ENCODE data around the gene PDLIM4.

Gene PDLIM4

GRCh38 chr5:132227235-132227484 is 30.3 kb upstream of the PDLIM4 start:
- no peak overlapping the region for H4K8ac ChIP-seq (ENCODE audit: low read depth, low read length)
- no peak overlapping the region for H3K14ac ChIP-seq (ENCODE audit: low read length)
- H2BK120ac ChIP-seq (ENCODE audit: low read depth, low read length), result no peak overlapping the region
- DNase-seq (ENCODE audit: low spot score), result no peak
- no peaks in the 10 kb centered on the region for H3K36me3 ChIP-seq (replicated peaks in 1 of 2; ENCODE audit: control insufficient read depth in 2 of 2, insufficient read depth in 2 of 2, low read length in 2 of 2)
- H3K27ac ChIP-seq (replicated peaks; ENCODE audit: low read length), result no peak overlapping the region
- peak overlapping the region; percentile 99 for H2AFZ ChIP-seq (ENCODE audit: low read length)
- peak overlapping the region; percentile 92 for H3K4me2 ChIP-seq (ENCODE audit: insufficient read depth, low read length, poor library complexity, severe bottlenecking)
- no peaks in the 10 kb centered on the region for H3K79me1 ChIP-seq (ENCODE audit: low read depth, low read length)
- no peak overlapping the region for H2AK5ac ChIP-seq (ENCODE audit: low read depth, low read length)
- H3K23ac ChIP-seq (ENCODE audit: low read depth, low read length, poor library complexity), result peak overlapping the region; percentile 77
- no peak overlapping the region for H2BK12ac ChIP-seq (ENCODE audit: low read length)
- no peak overlapping the region for H3K4ac ChIP-seq (ENCODE audit: low read length)
- H3K9me3 ChIP-seq (replicated peaks in 1 of 2; ENCODE audit: control insufficient read depth in 2 of 2, insufficient read depth in 1 of 2, low read depth in 1 of 2, low read length in 2 of 2), result peaks cover 0 to 3% of the 10 kb centered on the region in 2 donors
- H3K9ac ChIP-seq (ENCODE audit: low read depth, low read length, poor library complexity), result peak overlapping the region; percentile 71
- H4K91ac ChIP-seq (ENCODE audit: low read depth, low read length, poor library complexity), result no peak overlapping the region
- H2BK15ac ChIP-seq (ENCODE audit: low read length), result no peak overlapping the region
- WGBS, 2 donors (ENCODE audit: extremely low coverage in 2 of 2, insufficient read length in 2 of 2, insufficient replicate concordance in 1 of 2), result no CpG with 5 or more reads among the region's 13 CpGs
- peak overlapping the region; percentile 77 for H3K18ac ChIP-seq (ENCODE audit: low read length)
- H3K4me1 ChIP-seq (ENCODE audit: control insufficient read depth in 2 of 2, insufficient read depth in 1 of 2, low read depth in 1 of 2, low read length in 2 of 2), result peaks cover 0 to 4% of the 10 kb centered on the region in 2 donors
- H3K27me3 ChIP-seq (ENCODE audit: control insufficient read depth in 3 of 3, insufficient read depth in 3 of 3, low read depth in 1 of 3, low read length in 3 of 3), result peaks cover 2 to 63% (median 25%) of the 10 kb centered on the region in 3 experiments
- H2BK5ac ChIP-seq (ENCODE audit: low read length), result no peak overlapping the region
- H3K4me3 ChIP-seq (ENCODE audit: low read length in 2 of 2), result peak overlapping the region; percentile 52 to 80

DNA sequence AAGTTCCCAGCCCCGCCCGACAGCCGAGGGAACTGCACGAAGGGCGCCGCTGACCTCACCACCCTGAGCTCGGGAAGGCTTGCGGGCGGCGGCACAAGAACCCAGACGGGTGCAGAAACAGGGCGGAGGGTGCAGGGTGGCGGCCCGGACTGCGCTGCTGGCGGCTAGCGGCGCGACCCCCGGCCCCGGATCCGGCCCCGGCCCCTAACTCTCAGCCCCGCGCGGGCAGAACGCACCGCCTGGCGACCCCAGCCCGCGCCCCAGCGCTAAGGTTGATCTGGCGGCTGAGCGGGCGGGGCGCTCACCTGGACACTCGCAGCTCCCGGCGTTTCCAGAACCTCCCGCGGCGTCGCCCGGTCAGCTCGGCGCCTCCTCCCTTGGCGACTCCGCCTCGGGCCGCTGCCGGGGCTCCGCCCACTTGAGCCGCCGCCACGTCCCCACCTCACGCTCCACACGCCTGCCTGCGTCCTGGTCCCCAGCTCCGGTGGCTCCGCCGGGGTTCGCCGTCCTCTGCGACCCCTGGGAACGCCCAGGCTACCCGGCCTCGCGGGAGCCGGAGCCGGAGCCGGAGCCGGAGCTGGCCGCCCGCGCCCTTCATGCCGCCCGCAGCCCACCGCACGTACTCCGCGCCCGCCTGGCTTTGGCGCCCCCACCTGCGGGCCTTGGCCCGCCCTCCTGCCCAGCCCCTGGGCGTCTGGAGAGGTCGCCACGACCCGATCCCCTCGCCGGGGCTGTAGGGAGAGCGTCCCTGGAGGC is 29.8 kb upstream of the PDLIM4 start, which contains the start of gene P4HA2:
P4HA2 (minus strand) TSS at position 369 of the 756 bp plus-strand sequence. CDS start 9,227 bp downstream, outside the sequence.
- peak within 1 kb of the TSS; percentile 77 for H3K23ac ChIP-seq (ENCODE audit: low read depth, low read length, poor library complexity)
- H2AFZ ChIP-seq (ENCODE audit: low read length), result peak within 1 kb of the TSS; percentile 99
- H3K27ac ChIP-seq (replicated peaks; ENCODE audit: low read length), result no peak within 1 kb of the TSS
- peak within 1 kb of the TSS; percentile 39 for H2BK120ac ChIP-seq (ENCODE audit: low read depth, low read length)
- DNase-seq (ENCODE audit: low spot score), result peak; percentile 76
- no peak within 1 kb of the TSS for H4K8ac ChIP-seq (ENCODE audit: low read depth, low read length)
- H2BK15ac ChIP-seq (ENCODE audit: low read length), result peak within 1 kb of the TSS; percentile 62
- H3K36me3 ChIP-seq (replicated peaks in 1 of 2; ENCODE audit: control insufficient read depth in 2 of 2, insufficient read depth in 2 of 2, low read length in 2 of 2), result no peaks in the 10 kb centered on the region
- H3K4me3 ChIP-seq (ENCODE audit: low read length in 2 of 2), result peak within 1 kb of the TSS; percentile 52 to 80
- H4K91ac ChIP-seq (ENCODE audit: low read depth, low read length, poor library complexity), result no peak within 1 kb of the TSS
- peaks cover 0 to 3% of the 10 kb centered on the region in 2 donors for H3K9me3 ChIP-seq (replicated peaks in 1 of 2; ENCODE audit: control insufficient read depth in 2 of 2, insufficient read depth in 1 of 2, low read depth in 1 of 2, low read length in 2 of 2)
- peak within 1 kb of the TSS; percentile 88 for H2AK5ac ChIP-seq (ENCODE audit: low read depth, low read length)
- H3K9ac ChIP-seq (ENCODE audit: low read depth, low read length, poor library complexity), result peak within 1 kb of the TSS; percentile 78
- H3K18ac ChIP-seq (ENCODE audit: low read length), result peak within 1 kb of the TSS; percentile 94
- WGBS, 2 donors (ENCODE audit: extremely low coverage in 2 of 2, insufficient read length in 2 of 2, insufficient replicate concordance in 1 of 2), result no CpG with 5 or more reads among the region's 92 CpGs
- H3K4ac ChIP-seq (ENCODE audit: low read length), result peak within 1 kb of the TSS; percentile 54
- no peak within 1 kb of the TSS for H2BK12ac ChIP-seq (ENCODE audit: low read length)
- peak within 1 kb of the TSS; percentile 77 for H2BK5ac ChIP-seq (ENCODE audit: low read length)
- no peaks in the 10 kb centered on the region for H3K79me1 ChIP-seq (ENCODE audit: low read depth, low read length)
- H3K4me1 ChIP-seq (ENCODE audit: control insufficient read depth in 2 of 2, insufficient read depth in 1 of 2, low read depth in 1 of 2, low read length in 2 of 2), result peaks cover 0 to 4% of the 10 kb centered on the region in 2 donors
- peak within 1 kb of the TSS; percentile 92 for H3K4me2 ChIP-seq (ENCODE audit: insufficient read depth, low read length, poor library complexity, severe bottlenecking)
- H3K27me3 ChIP-seq (ENCODE audit: control insufficient read depth in 3 of 3, insufficient read depth in 3 of 3, low read depth in 1 of 3, low read length in 3 of 3), result peaks cover 2 to 60% (median 25%) of the 10 kb centered on the region in 3 experiments
- no peak within 1 kb of the TSS for H3K14ac ChIP-seq (ENCODE audit: low read length)

GRCh38 chr5:132228241-132229035 is 29.1 kb upstream of the PDLIM4 start:
- peak overlapping the region; percentile 39 for H2BK120ac ChIP-seq (ENCODE audit: low read depth, low read length)
- H3K9me3 ChIP-seq (replicated peaks in 1 of 2; ENCODE audit: control insufficient read depth in 2 of 2, insufficient read depth in 1 of 2, low read depth in 1 of 2, low read length in 2 of 2), result peaks cover 0 to 3% of the 10 kb centered on the region in 2 donors
- no peaks in the 10 kb centered on the region for H3K79me1 ChIP-seq (ENCODE audit: low read depth, low read length)
- H3K23ac ChIP-seq (ENCODE audit: low read depth, low read length, poor library complexity), result peak overlapping the region; percentile 77
- peak overlapping the region; percentile 62 for H2BK15ac ChIP-seq (ENCODE audit: low read length)
- DNase-seq (ENCODE audit: low spot score), result no peak
- peak overlapping the region; percentile 77 for H2BK5ac ChIP-seq (ENCODE audit: low read length)
- no peak overlapping the region for H4K91ac ChIP-seq (ENCODE audit: low read depth, low read length, poor library complexity)
- peak overlapping the region; percentile 94 for H3K18ac ChIP-seq (ENCODE audit: low read length)
- no peak overlapping the region for H2BK12ac ChIP-seq (ENCODE audit: low read length)
- no peak overlapping the region for H3K27ac ChIP-seq (replicated peaks; ENCODE audit: low read length)
- H4K8ac ChIP-seq (ENCODE audit: low read depth, low read length), result no peak overlapping the region
- peaks cover 0 to 4% of the 10 kb centered on the region in 2 donors for H3K4me1 ChIP-seq (ENCODE audit: control insufficient read depth in 2 of 2, insufficient read depth in 1 of 2, low read depth in 1 of 2, low read length in 2 of 2)
- H2AFZ ChIP-seq (ENCODE audit: low read length), result peak overlapping the region; percentile 99
- peak overlapping the region; percentile 78 for H3K9ac ChIP-seq (ENCODE audit: low read depth, low read length, poor library complexity)
- peak overlapping the region; percentile 88 for H2AK5ac ChIP-seq (ENCODE audit: low read depth, low read length)
- no peak overlapping the region for H3K14ac ChIP-seq (ENCODE audit: low read length)
- H3K36me3 ChIP-seq (replicated peaks in 1 of 2; ENCODE audit: control insufficient read depth in 2 of 2, insufficient read depth in 2 of 2, low read length in 2 of 2), result no peaks in the 10 kb centered on the region
- no CpG with 5 or more reads among the region's 27 CpGs for WGBS, 2 donors (ENCODE audit: extremely low coverage in 2 of 2, insufficient read length in 2 of 2, insufficient replicate concordance in 1 of 2)
- H3K4me3 ChIP-seq (ENCODE audit: low read length in 2 of 2), result peak overlapping the region; percentile 52 to 80
- H3K4me2 ChIP-seq (ENCODE audit: insufficient read depth, low read length, poor library complexity, severe bottlenecking), result peak overlapping the region; percentile 92
- peaks cover 2 to 60% (median 25%) of the 10 kb centered on the region in 3 experiments for H3K27me3 ChIP-seq (ENCODE audit: control insufficient read depth in 3 of 3, insufficient read depth in 3 of 3, low read depth in 1 of 3, low read length in 3 of 3)
- peak overlapping the region; percentile 54 for H3K4ac ChIP-seq (ENCODE audit: low read length)

- H3K79me1 ChIP-seq (ENCODE audit: low read depth, low read length), result no peaks in the 10 kb centered on the region
- H2BK15ac ChIP-seq (ENCODE audit: low read length), result no peak overlapping the region
- WGBS, 2 donors (ENCODE audit: extremely low coverage in 2 of 2, insufficient read length in 2 of 2, insufficient replicate concordance in 1 of 2), result no CpG with 5 or more reads among the region's 5 CpGs
- H3K36me3 ChIP-seq (replicated peaks in 1 of 2; ENCODE audit: control insufficient read depth in 2 of 2, insufficient read depth in 2 of 2, low read length in 2 of 2), result no peaks in the 10 kb centered on the region
- H2AK5ac ChIP-seq (ENCODE audit: low read depth, low read length), result no peak overlapping the region
- H2BK12ac ChIP-seq (ENCODE audit: low read length), result no peak overlapping the region
- no peak overlapping the region for H3K18ac ChIP-seq (ENCODE audit: low read length)
- H4K8ac ChIP-seq (ENCODE audit: low read depth, low read length), result no peak overlapping the region
- peaks cover 0 to 3% of the 10 kb centered on the region in 2 donors for H3K9me3 ChIP-seq (replicated peaks in 1 of 2; ENCODE audit: control insufficient read depth in 2 of 2, insufficient read depth in 1 of 2, low read depth in 1 of 2, low read length in 2 of 2)
- peaks cover 2 to 53% (median 25%) of the 10 kb centered on the region in 3 experiments for H3K27me3 ChIP-seq (ENCODE audit: control insufficient read depth in 3 of 3, insufficient read depth in 3 of 3, low read depth in 1 of 3, low read length in 3 of 3)
- no peak overlapping the region for H3K14ac ChIP-seq (ENCODE audit: low read length)
- no peak overlapping the region for H4K91ac ChIP-seq (ENCODE audit: low read depth, low read length, poor library complexity)
- no peak overlapping the region for H3K4ac ChIP-seq (ENCODE audit: low read length)
- H3K27ac ChIP-seq (replicated peaks; ENCODE audit: low read length), result no peak overlapping the region
- H3K9ac ChIP-seq (ENCODE audit: low read depth, low read length, poor library complexity), result no peak overlapping the region
- H3K4me2 ChIP-seq (ENCODE audit: insufficient read depth, low read length, poor library complexity, severe bottlenecking), result no peak overlapping the region
- no peak overlapping the region for H3K23ac ChIP-seq (ENCODE audit: low read depth, low read length, poor library complexity)
- H3K4me3 ChIP-seq (ENCODE audit: low read length in 2 of 2), result no peak overlapping the region
- H2BK120ac ChIP-seq (ENCODE audit: low read depth, low read length), result no peak overlapping the region
- no peak for DNase-seq (ENCODE audit: low spot score)
- no peak overlapping the region for H2BK5ac ChIP-seq (ENCODE audit: low read length)
- H3K4me1 ChIP-seq (ENCODE audit: control insufficient read depth in 2 of 2, insufficient read depth in 1 of 2, low read depth in 1 of 2, low read length in 2 of 2), result peaks cover 0 to 4% of the 10 kb centered on the region in 2 donors
- no peak overlapping the region for H2AFZ ChIP-seq (ENCODE audit: low read length)
These were observed 28.3 kb upstream of the PDLIM4 start for GRCh38 chr5:132229236-132229635.
